ENCODE results near the gene ZNF212.
"Not testable (repeated sequence)": the region's sequence is repeated elsewhere in the genome, so short reads cannot be mapped to it uniquely, and the experiment has no call there.

DNA sequence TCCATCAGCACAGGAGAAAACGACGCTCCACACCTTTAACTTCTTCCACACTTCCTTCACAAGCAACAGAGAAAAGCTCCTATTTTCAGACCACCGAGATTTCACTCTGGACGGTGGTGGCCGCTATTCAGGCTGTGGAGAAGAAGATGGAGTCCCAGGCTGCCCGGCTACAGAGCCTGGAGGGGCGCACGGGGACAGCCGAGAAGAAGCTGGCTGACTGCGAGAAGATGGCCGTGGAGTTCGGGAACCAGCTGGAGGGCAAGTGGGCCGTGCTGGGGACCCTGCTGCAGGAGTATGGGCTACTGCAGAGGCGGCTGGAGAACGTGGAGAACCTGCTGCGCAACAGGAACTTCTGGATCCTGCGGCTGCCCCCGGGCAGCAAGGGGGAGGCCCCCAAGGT is 10.7 kb downstream of the ZNF212 start:
- not testable (repeated sequence) for TF ChIP-seq POLR2A (IDR thresholded peaks at IDR 0.05; ENCODE audit: low read length); GATA1 (IDR thresholded peaks at IDR 0.05; ENCODE audit: low read depth, low read length)
